HG02852 (cell line): ENCODE measurements around the gene PEX14.

Experiments used
- ATAC-seq: cut with Tn5 transposase; IDR thresholded peaks from one replicate; pipeline ENCODE4 v1.9.1; 2021; ENCODE audit warnings: mild to moderate bottlenecking, moderate library complexity; ENCODE audit not compliant: unreplicated experiment

PEX14 gene

GRCh38 chr1:10515976-10516750, 41.4 kb downstream of the PEX14 start:
- ATAC-seq, result no peak

- no peak for ATAC-seq
Observed at GRCh38 chr1:10516925-10517676, 42.4 kb downstream of the PEX14 start.

DNA sequence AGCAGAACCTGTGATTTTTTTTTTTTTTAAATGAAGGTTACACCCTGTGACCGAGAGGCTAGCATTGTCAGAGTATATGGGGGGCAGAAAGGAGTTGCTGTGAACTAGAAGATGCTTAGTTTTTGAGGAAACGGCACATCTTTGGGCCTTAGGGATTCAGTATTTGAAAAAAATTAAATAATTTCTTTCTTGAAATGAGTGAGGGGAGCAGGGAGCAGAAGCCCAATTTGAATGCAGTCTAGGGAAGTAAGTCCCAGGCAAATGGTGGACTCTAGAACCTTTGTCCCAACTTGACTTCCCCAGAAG, 42.9 kb downstream of the PEX14 start:
- ATAC-seq, result no peak

DNA sequence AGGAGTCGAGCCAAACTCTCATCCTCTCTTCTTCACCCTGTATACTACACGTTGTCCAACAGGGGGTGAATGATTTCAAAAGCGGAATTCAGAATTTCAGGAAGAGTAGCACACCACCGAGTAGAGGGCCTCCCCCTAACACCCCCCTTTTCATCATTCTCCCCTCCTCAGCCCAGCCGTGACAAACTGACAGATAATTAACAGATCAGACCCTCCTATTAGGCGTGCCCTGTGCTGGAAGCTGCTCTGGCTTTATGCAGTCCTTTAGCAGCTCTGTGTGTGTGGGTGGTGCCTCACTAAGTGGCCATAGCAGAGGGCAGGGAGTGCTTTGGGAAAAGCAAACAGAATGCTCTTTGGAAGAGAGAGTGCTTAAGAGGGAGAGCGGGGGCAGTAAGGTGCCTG, 44.3 kb downstream of the PEX14 start:
- ATAC-seq, result no peak

DNA sequence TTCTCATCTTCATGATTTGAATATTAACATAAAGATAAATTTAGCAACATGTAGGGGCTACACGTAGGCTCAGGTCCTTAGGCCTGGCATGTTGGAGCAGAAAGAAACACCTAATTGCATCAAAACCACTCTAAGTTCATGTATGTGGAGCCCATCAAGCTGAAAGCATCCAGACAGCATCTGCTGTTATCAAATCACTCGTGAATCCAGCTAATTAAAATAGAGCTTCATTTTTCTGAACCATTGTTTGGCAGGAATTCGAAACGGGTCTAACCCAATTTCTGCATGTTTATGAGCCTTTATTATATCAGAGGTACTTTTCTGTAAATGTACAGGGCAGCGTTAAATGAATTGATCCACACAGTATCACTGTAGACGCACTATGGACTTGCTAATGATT, 45.7 kb downstream of the PEX14 start:
- ATAC-seq, result no peak

- ATAC-seq, result no peak
Observed at GRCh38 chr1:10520952-10521351, 46.2 kb downstream of the PEX14 start.

- ATAC-seq, result no peak
Observed at GRCh38 chr1:10521537-10522157, 46.9 kb downstream of the PEX14 start.

DNA sequence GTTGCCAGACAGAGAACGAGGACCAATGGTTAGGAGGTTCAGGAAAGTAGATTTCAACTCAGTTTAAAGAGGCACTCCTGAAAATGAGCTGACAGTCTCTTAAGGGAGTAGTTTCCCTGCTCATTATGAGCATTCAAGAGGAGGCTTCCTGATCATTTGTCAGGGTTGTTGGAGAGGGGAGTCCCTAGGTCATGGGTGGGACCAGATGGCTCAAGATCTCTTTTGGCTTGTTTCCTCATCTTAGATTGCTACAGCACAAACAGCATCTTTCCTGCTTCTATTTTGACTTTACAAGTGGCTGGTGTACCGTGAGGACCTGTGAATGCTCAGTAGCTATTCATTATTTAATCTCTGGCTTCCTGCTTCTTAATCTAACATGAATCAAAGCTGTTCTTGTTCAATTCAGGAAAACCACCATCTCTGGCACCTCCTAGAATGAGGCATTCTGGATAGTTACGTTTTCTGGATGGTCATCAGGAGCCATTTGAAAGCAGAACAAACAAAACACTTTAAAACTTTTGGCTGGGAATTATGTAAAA, 47.6 kb downstream of the PEX14 start:
- ATAC-seq, result no peak

GRCh38 chr1:10525208-10525607, 50.5 kb downstream of the PEX14 start:
- ATAC-seq, result no peak

DNA sequence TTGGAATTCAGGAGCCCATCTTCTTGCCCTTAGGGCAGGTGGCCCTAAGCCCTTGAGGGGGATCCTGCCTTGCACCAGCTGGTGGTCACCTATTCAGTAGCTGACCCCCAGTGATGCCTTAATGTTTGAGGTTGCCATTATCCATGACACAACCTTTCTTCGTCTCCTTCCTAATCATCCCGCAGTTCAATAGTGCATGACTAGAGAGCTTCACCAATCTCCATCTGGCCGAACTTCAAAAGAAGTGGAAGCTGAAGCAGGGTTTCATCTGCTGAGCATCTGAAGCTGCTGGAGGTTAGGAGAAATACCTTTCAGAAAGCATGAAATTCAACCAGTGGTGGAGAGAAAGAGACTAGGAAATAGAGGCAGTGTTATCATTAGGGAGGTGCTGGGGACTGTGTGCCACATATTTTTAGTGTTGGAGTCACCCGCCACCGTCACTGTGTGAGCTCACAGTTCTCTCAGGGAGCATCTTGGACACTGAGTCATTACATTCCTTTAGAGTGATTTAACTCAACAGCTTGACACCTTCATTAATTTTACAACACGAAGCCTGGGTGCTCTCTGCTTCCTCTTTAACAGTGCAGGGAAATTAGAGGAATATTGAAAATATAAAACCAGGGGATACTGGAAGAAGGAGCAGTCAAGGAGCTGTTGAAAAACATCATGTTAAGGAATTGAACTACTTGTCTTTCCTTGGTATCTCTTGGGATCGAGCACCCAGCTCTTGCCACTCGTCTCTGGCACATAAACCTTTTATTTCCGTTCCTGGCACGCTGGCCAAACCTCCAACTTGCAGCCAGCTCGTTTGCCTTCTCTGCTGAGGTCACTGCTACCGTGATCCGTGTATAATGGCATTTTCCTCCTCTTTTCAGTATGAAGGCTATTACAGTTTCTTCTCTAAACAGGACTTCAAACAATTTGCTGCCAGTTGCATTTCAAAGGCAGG, 53.6 kb downstream of the PEX14 start:
- ATAC-seq, result no peak

GRCh38 chr1:10529091-10529490, 54.3 kb downstream of the PEX14 start:
- ATAC-seq, result no peak

DNA sequence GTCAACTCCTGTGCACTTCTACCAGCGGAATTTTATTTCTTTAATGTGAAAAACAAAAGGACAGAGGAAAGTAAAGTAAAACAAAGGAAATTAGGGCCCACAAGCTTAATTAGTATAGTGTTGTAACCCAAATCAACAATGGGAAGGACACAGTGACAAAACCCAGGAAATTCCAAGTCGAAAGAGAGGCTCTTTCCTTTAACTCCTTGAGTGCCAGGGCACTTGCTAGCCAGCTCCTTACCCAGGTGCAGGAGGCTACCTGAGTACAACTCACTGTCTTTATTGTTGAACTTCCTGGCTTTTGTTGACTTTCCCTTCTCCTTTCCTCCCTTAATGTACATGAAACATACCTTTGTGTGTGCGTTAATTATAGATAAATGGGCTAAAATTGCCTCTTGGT, 55.0 kb downstream of the PEX14 start:
- no peak for ATAC-seq

DNA sequence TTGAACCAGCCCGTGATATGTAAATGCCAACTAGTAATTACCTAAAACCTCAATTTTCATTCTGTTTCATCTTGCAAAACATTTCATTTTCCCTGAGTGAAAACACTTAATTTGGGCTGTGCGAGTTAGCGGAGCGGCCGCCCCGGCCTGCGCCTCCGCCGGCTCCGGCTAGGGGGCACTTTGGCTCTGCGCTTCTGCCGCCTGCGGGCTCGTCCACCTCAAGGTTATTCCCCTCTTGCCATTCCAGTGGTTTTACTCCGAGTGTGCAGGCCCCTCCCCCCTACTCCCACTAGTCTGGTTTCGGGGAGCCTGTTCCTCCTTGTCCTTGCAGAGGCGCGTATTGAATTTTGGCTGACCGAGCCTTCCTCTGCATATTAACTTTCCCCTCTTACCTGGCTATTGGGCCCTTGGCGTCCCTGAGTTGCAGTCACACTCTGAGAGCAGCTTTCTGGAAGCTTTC, 55.6 kb downstream of the PEX14 start:
- no peak for ATAC-seq

- ATAC-seq, result no peak
Observed at GRCh38 chr1:10530756-10531495, 56.2 kb downstream of the PEX14 start.

- ATAC-seq, result no peak
Observed at GRCh38 chr1:10532362-10532761, 57.6 kb downstream of the PEX14 start.

DNA sequence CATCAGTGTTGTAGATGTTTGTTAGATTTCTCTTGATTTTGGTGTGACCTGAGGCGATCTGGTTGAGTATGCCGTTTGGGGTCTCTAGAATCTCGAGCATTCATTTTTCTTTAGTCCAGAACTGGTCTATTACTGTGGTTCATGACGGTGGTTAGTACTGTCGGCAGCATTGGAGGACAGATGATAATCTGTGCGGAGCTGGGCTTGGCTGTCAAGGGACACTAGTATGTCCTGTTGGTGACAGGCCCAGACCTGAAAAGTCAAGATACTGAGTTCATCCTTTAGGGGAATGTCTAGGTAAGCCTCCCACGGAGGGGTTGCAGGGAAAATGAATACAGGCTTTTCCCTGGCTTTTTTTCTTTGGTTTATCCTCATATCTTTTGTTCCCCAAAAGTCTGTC, 59.8 kb downstream of the PEX14 start:
- no peak for ATAC-seq

DNA sequence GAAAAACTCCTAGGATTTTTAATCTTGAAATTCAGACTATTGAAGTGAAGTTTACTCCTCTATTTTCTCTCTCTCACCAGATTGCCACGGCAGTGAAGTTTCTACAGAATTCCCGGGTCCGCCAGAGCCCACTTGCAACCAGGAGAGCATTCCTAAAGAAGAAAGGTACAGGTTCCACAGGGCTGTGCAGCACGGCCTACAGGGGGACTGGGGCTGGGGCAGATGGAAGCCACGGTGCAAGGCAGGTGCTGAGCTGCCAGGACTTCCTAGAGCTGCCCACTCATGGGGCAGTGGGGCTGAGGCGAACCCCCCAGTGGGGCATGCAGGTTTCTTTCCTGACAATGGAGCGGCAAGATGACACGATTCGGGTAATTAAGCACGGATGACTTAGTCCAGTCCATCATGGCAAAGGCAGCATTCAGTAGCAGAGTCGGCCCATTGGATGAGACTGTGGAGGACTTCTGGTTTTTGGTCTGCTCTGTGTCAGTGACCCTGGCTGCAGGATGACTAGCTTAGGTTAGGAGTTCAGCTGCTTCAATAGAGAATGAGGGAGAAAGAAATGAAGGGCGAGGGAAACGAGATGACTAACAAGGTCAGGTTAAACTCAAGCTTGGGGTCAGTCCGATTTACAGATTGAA, 61.5 kb downstream of the PEX14 start:
- ATAC-seq, result no peak

DNA sequence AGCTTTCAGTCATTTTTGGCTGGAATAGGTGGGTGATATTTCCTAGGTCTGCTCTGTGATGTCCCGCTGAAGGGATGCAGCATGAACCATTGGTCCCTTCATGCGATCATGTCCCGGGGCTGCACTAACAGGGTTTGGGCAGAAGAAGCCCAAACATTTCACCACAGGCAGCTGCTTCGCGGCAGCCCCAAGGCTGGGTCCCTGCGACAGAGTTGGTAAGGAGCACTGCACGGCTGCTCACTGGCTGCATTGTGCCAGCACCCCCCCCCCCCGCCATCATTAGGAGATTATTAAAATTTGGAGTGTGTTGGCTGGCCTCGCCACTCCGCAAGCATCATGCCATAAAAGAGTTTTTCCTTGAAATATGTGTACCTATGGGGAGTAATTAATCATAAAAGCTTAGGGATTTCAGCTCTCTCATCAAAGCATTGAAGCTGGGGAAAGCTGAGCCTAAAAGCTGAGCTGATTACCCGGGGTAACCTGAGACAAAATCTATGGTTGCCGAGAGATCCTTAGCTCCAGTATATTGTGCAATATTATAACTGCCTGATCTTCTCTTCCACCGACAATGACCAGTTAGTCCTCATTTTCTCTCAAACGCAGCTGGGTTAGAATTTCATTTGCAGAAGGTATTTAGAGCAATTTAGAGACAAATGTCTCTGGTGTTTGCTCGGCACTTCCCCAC, 62.5 kb downstream of the PEX14 start:
- ATAC-seq, result no peak
